HCT116 (cell line): Measurements from ENCODE around the gene TPP1. TPM values are rescaled to one million over a fixed set of nuclear protein-coding genes. Genes with fewer than 3 reads are reported as not detected.

Experiments used
- ATAC-seq: fragments of 200-7000 bp; cut with Tn5 transposase; 2 replicates; pipeline ENCODE4 v1.9.1; 2020; ENCODE audit warnings: mild to moderate bottlenecking, moderate library complexity
- BruUV-seq: library from RNA; stranded (reverse); fragments of 400-500 nt; replicated peaks from 2 replicates; lab custom pipeline; 2021; lab: Mats Ljungman, UMichigan
- CTCF ChIA-PET: fragments of 300-600 bp; sonication (Branson Sonifier 250); formaldehyde crosslinking; loops from one replicate; lab custom pipeline; 2021; ENCODE audit warnings: antibody characterized with exemption; lab: Charles Lee
- POLR2A ChIA-PET: fragments of 300-600, 350-600 bp; sonication (Branson Sonifier 250); formaldehyde crosslinking; loops from one replicate; lab custom pipeline; 2021; ENCODE audit warnings: antibody characterized with exemption; lab: Charles Lee
- RAD21 ChIA-PET, 2 experiments: fragments of 300-600 bp; sonication (Branson Sonifier 250); formaldehyde crosslinking; loops; one replicate each; lab custom pipeline; 2023; ENCODE audit warnings: low total read pairs in 2 of 2; ENCODE audit not compliant: uncharacterized antibody in 2 of 2, unreplicated experiment in 2 of 2, low non-redundant PET in 1 of 2; lab: Charles Lee
- DNase-seq: peaks from one replicate; pipeline ENCODE4 v3.0.0-alpha.2; 2010; ENCODE audit warnings: low read depth, low spot score
- H2AFZ ChIP-seq: fragments of 200-600 bp; shearing (Covaris generic), sonication (generic); 2 replicates; pipeline ENCODE4 v1.6.1; 2017; ENCODE audit warnings: low read depth, mixed run types, mixed read lengths, antibody characterized with exemption, low read length; ENCODE audit not compliant: poor library complexity, severe bottlenecking
- H3K27ac ChIP-seq: 2 replicates; pipeline ENCODE4 v1.5.1; 2012; ENCODE audit warnings: low read depth, low read length
- H3K27me3 ChIP-seq: fragments of 200-600 bp; sonication (generic); 2 replicates; pipeline ENCODE4 v1.6.1; 2016; ENCODE audit warnings: mixed run types, low read length, mixed read lengths; ENCODE audit not compliant: insufficient read depth
- H3K36me3 ChIP-seq, 2 experiments: fragments of 200-500 bp in 1 of 2; fragments of 200-600 bp in 1 of 2; sonication (Bioruptor generic) in 1 of 2; sonication (generic) in 1 of 2; 2 replicates each; pipeline versions ENCODE4 v1.5.1 to v1.6.1; 2014 to 2016; ENCODE audit warnings: low read length in 2 of 2, inconsistent platforms in 1 of 2, mixed read lengths in 1 of 2, mixed run types in 1 of 2; ENCODE audit not compliant: insufficient read depth in 2 of 2, control insufficient read depth in 1 of 2
- H3K4me1 ChIP-seq, 2 experiments: fragments of 200-600 bp in 1 of 2; sonication (generic) in 1 of 2; 2 replicates each; pipeline versions ENCODE4 v1.5.1 to v1.6.1; 2012 to 2017; ENCODE audit warnings: low read length in 2 of 2, inconsistent platforms in 1 of 2, mild to moderate bottlenecking in 1 of 2, mixed read lengths in 1 of 2, mixed run types in 1 of 2, moderate library complexity in 1 of 2; ENCODE audit not compliant: insufficient read depth in 2 of 2, control insufficient read depth in 1 of 2
- H3K4me2 ChIP-seq: fragments of 200-600 bp; sonication (generic); 2 replicates; pipeline ENCODE4 v1.6.1; 2017; ENCODE audit warnings: mixed run types, low read length, mixed read lengths
- H3K4me3 ChIP-seq, 2 experiments: fragments of 200-600 bp in 1 of 2; sonication (generic) in 1 of 2; replicated peaks in 1 of 2; 2 replicates each; pipeline ENCODE4 v1.5.1; 2011 to 2016; ENCODE audit warnings: low read length in 2 of 2, control low read depth in 1 of 2, low read depth in 1 of 2, mild to moderate bottlenecking in 1 of 2, mixed read lengths in 1 of 2, mixed run types in 1 of 2
- H3K79me2 ChIP-seq: fragments of 200-600 bp; sonication (generic); 2 replicates; pipeline ENCODE4 v1.6.1; 2017; ENCODE audit warnings: mild to moderate bottlenecking, mixed run types, low read length, moderate library complexity, mixed read lengths; ENCODE audit not compliant: insufficient read depth
- H3K9ac ChIP-seq: fragments of 200-600 bp; sonication (generic); 2 replicates; pipeline ENCODE4 v1.6.1; 2016; ENCODE audit warnings: low read length, mixed read lengths
- H3K9me2 ChIP-seq: fragments of 200-600 bp; sonication (generic), shearing (Covaris generic); 2 replicates; pipeline ENCODE4 v1.6.1; 2017; ENCODE audit warnings: mixed run types, mild to moderate bottlenecking, moderate library complexity; ENCODE audit not compliant: insufficient read depth
- H3K9me3 ChIP-seq, 2 experiments: fragments of 200-500 bp in 1 of 2; fragments of 200-600 bp in 1 of 2; sonication (Bioruptor generic) in 1 of 2; sonication (generic) in 1 of 2; 2 replicates each; pipeline ENCODE4 v1.6.1; 2014 to 2017; ENCODE audit warnings: low read length in 2 of 2, mixed read lengths in 2 of 2, inconsistent platforms in 1 of 2, low read depth in 1 of 2, mild to moderate bottlenecking in 1 of 2, mixed run types in 1 of 2, moderate library complexity in 1 of 2; ENCODE audit not compliant: control insufficient read depth in 1 of 2, insufficient read depth in 1 of 2
- H4K20me1 ChIP-seq: fragments of 200-600 bp; sonication (generic), shearing (Covaris generic); 2 replicates; pipeline ENCODE4 v1.6.1; 2017; ENCODE audit warnings: mixed run types, mild to moderate bottlenecking, moderate library complexity; ENCODE audit not compliant: insufficient read depth
- ATF3 ChIP-seq: IDR thresholded peaks from 2 replicates; pipeline ENCODE4 v1.6.1; 2012
- CBX3 ChIP-seq: IDR thresholded peaks from 2 replicates; pipeline ENCODE4 v1.6.1; 2012; ENCODE audit warnings: low read depth
- CEBPB ChIP-seq: IDR thresholded peaks from 2 replicates; pipeline ENCODE4 v1.6.1; 2012; ENCODE audit warnings: low read depth
- EGR1 ChIP-seq: IDR thresholded peaks from 2 replicates; pipeline ENCODE4 v1.6.1; 2012; ENCODE audit warnings: low read depth
- ELF1 ChIP-seq: IDR thresholded peaks from 2 replicates; pipeline ENCODE4 v1.6.1; 2012; ENCODE audit warnings: low read depth, borderline replicate concordance
- EZH2phosphoT487 ChIP-seq: fragments of 200-600 bp; IDR thresholded peaks from 2 replicates; pipeline ENCODE4 v1.6.1; 2018; ENCODE audit warnings: antibody characterized with exemption, borderline replicate concordance
- ZFX ChIP-seq: fragments of 450-650 bp; IDR thresholded peaks from 2 replicates; pipeline ENCODE4 v1.6.1; 2017
- ZNF274 ChIP-seq: fragments of 200-500 bp; sonication (Bioruptor generic); IDR thresholded peaks from 2 replicates; pipeline ENCODE4 v1.6.1; 2014; ENCODE audit warnings: mild to moderate bottlenecking, low read depth, low read length, inconsistent platforms
- intact Hi-C: fragments of 100-400 bp; cut with micrococcal nuclease; formaldehyde crosslinking; loops from 2 replicates; pipeline ENCODE4 v1.10.0; 2022
- total RNA-seq: library from RNA; stranded (reverse); gene quantifications from one replicate; pipeline ENCODE4 v1.2.1, GENCODE V29; 2021; ENCODE audit not compliant: unreplicated experiment
- TF ChIP-seq, protein P1 (sequence below): IDR thresholded peaks from 2 replicates; pipeline ENCODE4 v1.6.1; 2012
- TF ChIP-seq, protein P2 (sequence below): IDR thresholded peaks from 2 replicates; pipeline ENCODE4 v1.6.1; 2012; ENCODE audit warnings: low read depth

The TPP1 gene
- total RNA-seq, 1 experiment from 2014 or later = 44.7 TPM

DNA sequence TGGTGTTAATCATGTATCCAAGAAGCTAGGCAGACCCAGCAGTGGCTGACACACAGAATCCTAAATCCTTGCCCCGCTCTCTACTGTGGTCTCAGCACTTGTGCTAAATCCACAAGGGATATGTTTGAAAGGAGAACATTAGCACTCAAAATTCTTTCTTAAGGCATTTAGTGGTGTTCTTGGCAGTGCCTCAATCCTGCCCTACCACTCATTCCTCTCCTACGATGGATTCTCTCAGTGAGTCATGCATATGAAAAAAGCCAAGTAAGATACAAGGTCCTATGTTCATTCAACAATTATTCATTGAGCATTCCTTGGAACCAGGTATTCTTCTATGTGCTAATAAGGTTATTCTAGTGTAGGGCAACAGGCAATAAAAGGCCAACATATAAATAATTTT is 47.0 kb downstream of the TPP1 start:
- no TSS peak for BruUV-seq
- Histone ChIP-seq H4K20me1 (no peaks in the 10 kb centered on the region), H3K4me1 (no peaks in the 10 kb centered on the region), H3K9me2 (no peaks in the 10 kb centered on the region), H3K79me2 (no peaks in the 10 kb centered on the region), H3K27me3 (no peaks in the 10 kb centered on the region), H3K4me2 (no peak overlapping the region), H3K9ac (no peak overlapping the region), H3K9me3 (no peaks in the 10 kb centered on the region), H2AFZ (no peak overlapping the region), H3K36me3 (no peaks in the 10 kb centered on the region), H3K27ac (no peak overlapping the region), H3K4me3 (no peak overlapping the region)
- ChIA-PET CTCF (no interaction called here), RAD21 (no interaction called here), POLR2A (no interaction called here)
- DNase-seq (no peak), ATAC-seq (no peak)
- intact Hi-C loops = no loop called here
- TF ChIP-seq ZNF274 = no peak
- TF ChIP-seq, protein P1, sequence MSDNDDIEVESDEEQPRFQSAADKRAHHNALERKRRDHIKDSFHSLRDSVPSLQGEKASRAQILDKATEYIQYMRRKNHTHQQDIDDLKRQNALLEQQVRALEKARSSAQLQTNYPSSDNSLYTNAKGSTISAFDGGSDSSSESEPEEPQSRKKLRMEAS = no peak
- no peak for TF ChIP-seq CEBPB
- TF ChIP-seq ZFX = no peak
- TF ChIP-seq ELF1 = no peak
- no peak for TF ChIP-seq CBX3
- no peak for TF ChIP-seq EZH2phosphoT487
- no peak for TF ChIP-seq ATF3
- TF ChIP-seq EGR1 = no peak
- TF ChIP-seq, protein P2, sequence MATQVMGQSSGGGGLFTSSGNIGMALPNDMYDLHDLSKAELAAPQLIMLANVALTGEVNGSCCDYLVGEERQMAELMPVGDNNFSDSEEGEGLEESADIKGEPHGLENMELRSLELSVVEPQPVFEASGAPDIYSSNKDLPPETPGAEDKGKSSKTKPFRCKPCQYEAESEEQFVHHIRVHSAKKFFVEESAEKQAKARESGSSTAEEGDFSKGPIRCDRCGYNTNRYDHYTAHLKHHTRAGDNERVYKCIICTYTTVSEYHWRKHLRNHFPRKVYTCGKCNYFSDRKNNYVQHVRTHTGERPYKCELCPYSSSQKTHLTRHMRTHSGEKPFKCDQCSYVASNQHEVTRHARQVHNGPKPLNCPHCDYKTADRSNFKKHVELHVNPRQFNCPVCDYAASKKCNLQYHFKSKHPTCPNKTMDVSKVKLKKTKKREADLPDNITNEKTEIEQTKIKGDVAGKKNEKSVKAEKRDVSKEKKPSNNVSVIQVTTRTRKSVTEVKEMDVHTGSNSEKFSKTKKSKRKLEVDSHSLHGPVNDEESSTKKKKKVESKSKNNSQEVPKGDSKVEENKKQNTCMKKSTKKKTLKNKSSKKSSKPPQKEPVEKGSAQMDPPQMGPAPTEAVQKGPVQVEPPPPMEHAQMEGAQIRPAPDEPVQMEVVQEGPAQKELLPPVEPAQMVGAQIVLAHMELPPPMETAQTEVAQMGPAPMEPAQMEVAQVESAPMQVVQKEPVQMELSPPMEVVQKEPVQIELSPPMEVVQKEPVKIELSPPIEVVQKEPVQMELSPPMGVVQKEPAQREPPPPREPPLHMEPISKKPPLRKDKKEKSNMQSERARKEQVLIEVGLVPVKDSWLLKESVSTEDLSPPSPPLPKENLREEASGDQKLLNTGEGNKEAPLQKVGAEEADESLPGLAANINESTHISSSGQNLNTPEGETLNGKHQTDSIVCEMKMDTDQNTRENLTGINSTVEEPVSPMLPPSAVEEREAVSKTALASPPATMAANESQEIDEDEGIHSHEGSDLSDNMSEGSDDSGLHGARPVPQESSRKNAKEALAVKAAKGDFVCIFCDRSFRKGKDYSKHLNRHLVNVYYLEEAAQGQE = no peak
